ENCODE measurements around the gene DLX3. TPM values are rescaled to one million over a fixed set of nuclear protein-coding genes. Genes with fewer than 3 reads are reported as not detected.

DLX3 gene
- total RNA-seq, 3 donors from 2014 or later: 0.22 TPM; not detected in 2

- Histone ChIP-seq H3K4me1 (ENCODE audit: low read depth) (no peaks in the 10 kb centered on the region), H3K36me3 (ENCODE audit: low read depth) (no peaks in the 10 kb centered on the region), H3K9me3 (no peaks in the 10 kb centered on the region), H3K4me3 (no peak overlapping the region)
- no peak for ATAC-seq
- intact Hi-C loops (cut with DNase I, micrococcal nuclease): no loop called here
- no peak for DNase-seq
- TF ChIP-seq, protein P1, sequence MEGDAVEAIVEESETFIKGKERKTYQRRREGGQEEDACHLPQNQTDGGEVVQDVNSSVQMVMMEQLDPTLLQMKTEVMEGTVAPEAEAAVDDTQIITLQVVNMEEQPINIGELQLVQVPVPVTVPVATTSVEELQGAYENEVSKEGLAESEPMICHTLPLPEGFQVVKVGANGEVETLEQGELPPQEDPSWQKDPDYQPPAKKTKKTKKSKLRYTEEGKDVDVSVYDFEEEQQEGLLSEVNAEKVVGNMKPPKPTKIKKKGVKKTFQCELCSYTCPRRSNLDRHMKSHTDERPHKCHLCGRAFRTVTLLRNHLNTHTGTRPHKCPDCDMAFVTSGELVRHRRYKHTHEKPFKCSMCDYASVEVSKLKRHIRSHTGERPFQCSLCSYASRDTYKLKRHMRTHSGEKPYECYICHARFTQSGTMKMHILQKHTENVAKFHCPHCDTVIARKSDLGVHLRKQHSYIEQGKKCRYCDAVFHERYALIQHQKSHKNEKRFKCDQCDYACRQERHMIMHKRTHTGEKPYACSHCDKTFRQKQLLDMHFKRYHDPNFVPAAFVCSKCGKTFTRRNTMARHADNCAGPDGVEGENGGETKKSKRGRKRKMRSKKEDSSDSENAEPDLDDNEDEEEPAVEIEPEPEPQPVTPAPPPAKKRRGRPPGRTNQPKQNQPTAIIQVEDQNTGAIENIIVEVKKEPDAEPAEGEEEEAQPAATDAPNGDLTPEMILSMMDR (IDR thresholded peaks at IDR 0.05): no peak
These were observed 48.0 kb downstream of the DLX3 start for GRCh38 chr17:49946964-49947584.

- intact Hi-C loops (cut with DNase I, micrococcal nuclease): no loop called here
- ATAC-seq (no peak), DNase-seq (no peak)
- H3K4me3 ChIP-seq: no peak overlapping the region
- H3K36me3 ChIP-seq (ENCODE audit: low read depth): no peaks in the 10 kb centered on the region
- H3K9me3 ChIP-seq: no peaks in the 10 kb centered on the region
- TF ChIP-seq, protein P1 (IDR thresholded peaks at IDR 0.05): no peak
- no peaks in the 10 kb centered on the region for H3K4me1 ChIP-seq (ENCODE audit: low read depth)
These were observed 48.8 kb downstream of the DLX3 start for GRCh38 chr17:49946208-49946607.

DNA sequence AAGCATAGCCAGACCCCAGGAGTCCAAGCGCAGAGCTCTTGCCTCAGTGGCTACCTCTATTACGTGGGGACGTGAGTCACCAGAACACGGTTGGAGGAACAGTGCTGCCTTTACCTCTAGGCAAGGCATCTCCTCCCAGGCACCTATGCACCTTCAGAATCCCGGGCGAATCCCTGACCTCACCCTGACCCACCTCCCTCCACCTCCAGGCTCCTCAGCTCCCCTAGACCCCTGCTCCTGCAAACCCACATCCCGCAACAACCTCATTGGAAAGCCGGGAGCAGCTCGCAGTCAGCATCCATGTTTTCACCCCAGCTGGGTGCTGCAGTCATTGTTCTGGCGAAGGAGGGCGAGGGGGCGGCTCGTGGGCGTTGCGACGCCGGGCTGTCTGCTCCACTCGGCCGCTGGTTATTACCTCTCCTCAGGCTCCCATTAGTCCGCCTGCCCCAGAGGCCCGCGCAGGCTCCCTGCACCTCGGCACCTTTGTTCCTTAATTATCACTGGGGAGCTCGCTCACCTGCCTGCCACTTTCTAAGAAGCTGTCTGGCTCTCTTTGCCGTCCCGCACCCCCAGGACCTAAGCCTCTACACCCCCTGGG is 50.7 kb downstream of the DLX3 start:
- TF ChIP-seq, protein P1 (IDR thresholded peaks at IDR 0.05): no peak
- intact Hi-C loops (cut with DNase I, micrococcal nuclease): no loop called here

DNA sequence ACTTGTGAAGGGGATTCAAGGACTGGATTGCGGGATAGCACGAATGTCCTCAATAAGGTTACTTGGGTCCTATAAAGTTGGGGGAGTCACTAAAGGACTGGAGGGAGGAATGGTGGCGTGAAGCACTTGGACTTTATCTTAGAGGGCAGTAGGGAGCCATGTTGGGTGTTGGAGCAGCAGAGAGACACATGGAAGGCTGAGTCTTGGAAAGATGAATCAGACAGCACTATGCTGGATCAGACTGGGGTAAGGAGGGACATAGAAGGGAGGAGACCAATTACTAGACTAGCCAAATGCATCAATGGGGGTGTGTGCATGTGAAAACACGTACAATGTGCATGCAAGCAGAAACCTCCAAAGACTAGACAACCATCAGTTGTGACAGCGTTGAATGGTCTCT is 52.1 kb downstream of the DLX3 start:
- no peak overlapping the region for H3K4me3 ChIP-seq
- no peak for ATAC-seq
- TF ChIP-seq, protein P1 (IDR thresholded peaks at IDR 0.05): no peak
- H3K9me3 ChIP-seq: no peaks in the 10 kb centered on the region
- H3K4me1 ChIP-seq (ENCODE audit: low read depth): no peaks in the 10 kb centered on the region
- intact Hi-C loops (cut with DNase I, micrococcal nuclease): no loop called here
- no peak for DNase-seq
- no peaks in the 10 kb centered on the region for H3K36me3 ChIP-seq (ENCODE audit: low read depth)

More for the DNA sequence above, 50.7 kb downstream of the DLX3 start:
- Histone ChIP-seq H3K9me3 (no peaks in the 10 kb centered on the region), H3K4me3 (no peak overlapping the region), H3K36me3 (ENCODE audit: low read depth) (no peaks in the 10 kb centered on the region), H3K4me1 (ENCODE audit: low read depth) (no peaks in the 10 kb centered on the region)
- DNase-seq (no peak), ATAC-seq (no peak)

DNA sequence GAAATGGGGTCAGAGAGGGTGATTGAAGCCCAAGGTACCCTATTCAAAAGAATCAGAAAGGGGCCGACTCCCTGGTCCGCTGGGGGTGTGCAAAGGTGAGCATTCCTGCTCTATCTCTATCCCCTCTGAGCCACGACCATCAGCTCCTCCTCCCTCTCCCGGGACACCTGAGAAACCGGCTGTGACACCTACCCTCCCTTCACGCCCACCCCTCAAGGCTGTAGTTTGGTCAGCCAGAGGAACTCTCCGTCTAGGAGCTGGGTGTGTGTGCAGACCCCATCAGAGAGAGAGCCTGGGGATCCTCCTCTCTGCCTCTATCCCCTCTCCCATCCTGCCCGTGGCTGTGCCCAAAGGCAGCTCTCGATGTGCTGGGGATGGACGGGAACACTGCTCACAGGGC is 53.6 kb downstream of the DLX3 start:
- ATAC-seq: no peak
- intact Hi-C loops (cut with DNase I, micrococcal nuclease): no loop called here
- H3K4me1 ChIP-seq (ENCODE audit: low read depth): no peaks in the 10 kb centered on the region
- H3K9me3 ChIP-seq: no peaks in the 10 kb centered on the region
- H3K4me3 ChIP-seq: no peak overlapping the region
- no peaks in the 10 kb centered on the region for H3K36me3 ChIP-seq (ENCODE audit: low read depth)
- DNase-seq: no peak
- TF ChIP-seq, protein P1 (IDR thresholded peaks at IDR 0.05): no peak

Other genes starting within 250 kb of the DLX3 start
- gene FAM117A, start 231.1 kb downstream of the DLX3 start, total RNA-seq: 10 to 100 TPM in 1 of 3 donors, 1 to 10 TPM in 2; 6.5 to 22.0 (median 8.8) TPM
- gene KAT7, start 206.5 kb downstream of the DLX3 start, total RNA-seq: 10 to 100 TPM; 43.7 to 73.4 (median 59.7) TPM
- gene TAC4, start 147.2 kb downstream of the DLX3 start, total RNA-seq: not detected
- under 1 TPM; 0.14 to 0.60 (median 0.24) TPM for gene DLX4, start 26.0 kb downstream of the DLX3 start, total RNA-seq
- gene ITGA3, start 60.9 kb upstream of the DLX3 start, total RNA-seq: 100 to 1,000 TPM; 108 to 170 (median 108) TPM
- 10 to 100 TPM; 51.0 to 91.6 (median 72.6) TPM for gene PDK2, start 100.1 kb upstream of the DLX3 start, total RNA-seq
- gene SAMD14, start 134.9 kb upstream of the DLX3 start, total RNA-seq: 1 to 10 TPM in 2 of 3 donors, under 1 TPM in 1; 0.52 to 2.6 (median 1.2) TPM
- gene PPP1R9B, start 155.5 kb upstream of the DLX3 start, total RNA-seq: 10 to 100 TPM; 27.3 to 47.5 (median 33.1) TPM
- 10 to 100 TPM in 1 of 3 donors, 1 to 10 TPM in 1, under 1 TPM in 1; 0.64 to 30.7 (median 6.8) TPM for gene SGCA, start 170.8 kb upstream of the DLX3 start, total RNA-seq
- 100 to 1,000 TPM in 2 of 3 donors, 10 to 100 TPM in 1; 53.0 to 248 (median 160) TPM for gene COL1A1, start 206.4 kb upstream of the DLX3 start, total RNA-seq

Data from mucosa of descending colon (tissue), 3 donors.